Breast epithelium (tissue), 4 donors: Measurements from ENCODE around the gene LRFN4. TPM values are rescaled to one million over a fixed set of nuclear protein-coding genes. Genes with fewer than 3 reads are reported as not detected.

Experiments
- DNase-seq, 2 donors: peaks; one replicate each; pipeline ENCODE4 v3.0.0-alpha.2; 2019; ENCODE audit warnings: low spot score in 2 of 2
- H3K27ac ChIP-seq, 2 donors: fragments of 200-600 bp; sonication (generic) in 1 of 2; one replicate each; pipeline ENCODE4 v1.5.1; 2016 to 2019; ENCODE audit warnings: mild to moderate bottlenecking in 1 of 2
- H3K27me3 ChIP-seq, 2 donors: fragments of 200-600 bp; sonication (generic) in 1 of 2; one replicate each; pipeline versions ENCODE4 v1.5.1 to v1.6.0; 2017 to 2019; ENCODE audit warnings: control low read depth in 1 of 2, mild to moderate bottlenecking in 1 of 2
- H3K36me3 ChIP-seq: fragments of 200-600 bp; one replicate; pipeline ENCODE4 v1.5.1; 2019
- H3K4me1 ChIP-seq, 2 donors: fragments of 200-600 bp; sonication (generic); one replicate each; pipeline ENCODE4 v1.5.1; 2016 to 2019; ENCODE audit warnings: control low read depth in 1 of 2
- H3K4me3 ChIP-seq, 3 donors: fragments of 200-600 bp; sonication (generic); 1 replicate in 2 of 3; 2 replicates in 1 of 3; pipeline ENCODE4 v1.5.1; 2016 to 2019; ENCODE audit warnings: mild to moderate bottlenecking in 3 of 3, moderate library complexity in 2 of 3
- H3K9me3 ChIP-seq, 2 donors: fragments of 200-600 bp; sonication (generic) in 1 of 2; one replicate each; pipeline ENCODE4 v1.5.1; 2016 to 2019; ENCODE audit warnings: control low read depth in 1 of 2
- CTCF ChIP-seq, 3 donors: fragments of 450-650 bp; IDR thresholded peaks; one replicate each; pipeline ENCODE4 v1.5.1; 2016 to 2017; ENCODE audit warnings: antibody characterized with exemption in 3 of 3, mild to moderate bottlenecking in 3 of 3, moderate library complexity in 3 of 3
- POLR2A ChIP-seq: fragments of 450-650 bp; IDR thresholded peaks from one replicate; pipeline ENCODE4 v1.6.1; 2016; ENCODE audit warnings: antibody characterized with exemption, mild to moderate bottlenecking, moderate library complexity
- POLR2AphosphoS5 ChIP-seq, 3 donors: sonication (generic); formaldehyde crosslinking; IDR thresholded peaks; one replicate each; pipeline ENCODE4 v1.6.1; 2017; ENCODE audit warnings: antibody characterized with exemption in 3 of 3
- intact Hi-C: fragments of 100-400 bp; cut with DNase I; formaldehyde crosslinking; loops from one replicate; pipeline ENCODE4 v1.15.1; 2023; ENCODE audit warnings: low total_unique reads
- total RNA-seq, 3 donors: library from RNA; depleted of rRNA; stranded (reverse); fragments of >200 nt; gene quantifications; one replicate each; pipeline ENCODE4 v1.1.0, GENCODE V29; 2016

The LRFN4 gene
- total RNA-seq, 3 donors from 2014 or later: 5.2 to 14.4 (median 11.7) TPM

- DNase-seq: no peak
- no peaks in the 10 kb centered on the region for H3K36me3 ChIP-seq
- no peaks in the 10 kb centered on the region for H3K9me3 ChIP-seq
- intact Hi-C loops: no loop called here
- H3K4me1 ChIP-seq: peaks cover 0 to 11% of the 10 kb centered on the region in 2 donors
- H3K27ac ChIP-seq: no peak overlapping the region
- H3K27me3 ChIP-seq: no peaks in the 10 kb centered on the region
- no peak for TF ChIP-seq POLR2AphosphoS5 (IDR thresholded peaks at IDR 0.05)
- no peak for TF ChIP-seq CTCF (IDR thresholded peaks at IDR 0.05)
- no peak for TF ChIP-seq POLR2A
- H3K4me3 ChIP-seq: no peak overlapping the region
Observed at GRCh38 chr11:66859686-66860448, 3.0 kb downstream of the LRFN4 start.

GRCh38 chr11:66860449-66860831 lies 3.6 kb downstream of the LRFN4 start:
- H3K27me3 ChIP-seq: no peaks in the 10 kb centered on the region
- intact Hi-C loops: no loop called here
- no peaks in the 10 kb centered on the region for H3K36me3 ChIP-seq
- H3K4me1 ChIP-seq: peaks cover 0 to 5% of the 10 kb centered on the region in 2 donors
- no peak overlapping the region for H3K27ac ChIP-seq
- H3K9me3 ChIP-seq: no peaks in the 10 kb centered on the region
- TF ChIP-seq POLR2AphosphoS5 (IDR thresholded peaks at IDR 0.05): no peak
- TF ChIP-seq POLR2A: no peak
- TF ChIP-seq CTCF (IDR thresholded peaks at IDR 0.05): no peak
- DNase-seq: no peak
- no peak overlapping the region for H3K4me3 ChIP-seq

- no peaks in the 10 kb centered on the region for H3K4me1 ChIP-seq
- no peak overlapping the region for H3K27ac ChIP-seq
- no peaks in the 10 kb centered on the region for H3K27me3 ChIP-seq
- DNase-seq: no peak
- no peaks in the 10 kb centered on the region for H3K36me3 ChIP-seq
- no peak overlapping the region for H3K4me3 ChIP-seq
- TF ChIP-seq CTCF (IDR thresholded peaks at IDR 0.05): no peak
- TF ChIP-seq POLR2A: no peak
- no peak for TF ChIP-seq POLR2AphosphoS5 (IDR thresholded peaks at IDR 0.05)
- H3K9me3 ChIP-seq: no peaks in the 10 kb centered on the region
- intact Hi-C loops: no loop called here
Observed at GRCh38 chr11:66861038-66861773, 4.3 kb downstream of the LRFN4 start.

- Histone ChIP-seq H3K27ac (no peak overlapping the region), H3K4me3 (no peak overlapping the region), H3K36me3 (no peaks in the 10 kb centered on the region), H3K27me3 (no peaks in the 10 kb centered on the region), H3K4me1 (no peaks in the 10 kb centered on the region), H3K9me3 (no peaks in the 10 kb centered on the region)
- TF ChIP-seq POLR2AphosphoS5 (IDR thresholded peaks at IDR 0.05) (no peak), CTCF (IDR thresholded peaks at IDR 0.05) (no peak), POLR2A (no peak)
- intact Hi-C loops: no loop called here
- DNase-seq: no peak
Observed at GRCh38 chr11:66861774-66862558, 5.1 kb downstream of the LRFN4 start.
